WTC11 (cell line): ENCODE measurements around the gene BUB1. TPM values are rescaled to one million over a fixed set of nuclear protein-coding genes. Genes with fewer than 3 reads are reported as not detected.

Experiments
- ATAC-seq: fragments of 200-7000 bp; cut with Tn5 transposase; 2 replicates; pipeline ENCODE4 v1.10.0; 2021; ENCODE audit warnings: mild to moderate bottlenecking, moderate library complexity
- CTCF ChIA-PET: fragments of 300-600 bp; sonication (Branson Sonifier 250); formaldehyde crosslinking; loops from one replicate; lab custom pipeline; 2021; ENCODE audit warnings: antibody characterized with exemption; lab: Charles Lee
- POLR2A ChIA-PET: fragments of 350-600 bp; sonication (Branson Sonifier 250); formaldehyde crosslinking; loops from one replicate; lab custom pipeline; 2021; ENCODE audit warnings: antibody characterized with exemption; lab: Charles Lee
- DNase-seq: peaks from one replicate; pipeline ENCODE4 v3.0.0; 2021; ENCODE audit warnings: low spot score
- H3K27ac Mint-ChIP-seq: 2 replicates; pipeline ENCODE4 v1.8.0; 2021; ENCODE audit warnings: mixed read lengths
- H3K27me3 Mint-ChIP-seq: 2 replicates; pipeline ENCODE4 v1.8.0; 2021; ENCODE audit warnings: low read depth, mild to moderate bottlenecking, moderate library complexity, mixed read lengths
- H3K36me3 Mint-ChIP-seq: 2 replicates; pipeline ENCODE4 v1.8.0; 2021; ENCODE audit warnings: mixed read lengths
- H3K4me1 Mint-ChIP-seq: 2 replicates; pipeline ENCODE4 v1.8.0; 2022; ENCODE audit warnings: mixed read lengths
- H3K4me3 Mint-ChIP-seq: 2 replicates; pipeline ENCODE4 v1.8.0; 2021; ENCODE audit warnings: mild to moderate bottlenecking, moderate library complexity, mixed read lengths
- H3K9me3 Mint-ChIP-seq: 2 replicates; pipeline ENCODE4 v1.8.0; 2021; ENCODE audit warnings: mixed read lengths
- GRHL2 ChIP-seq: fragments of 250-450 bp; sonication (Bioruptor Pico); IDR thresholded peaks from 2 replicates; pipeline ENCODE4 v1.8.0; 2022; ENCODE audit warnings: mild to moderate bottlenecking, moderate library complexity; ENCODE audit not compliant: insufficient replicate concordance, severe bottlenecking
- JUN ChIP-seq: sonication (generic); formaldehyde crosslinking; IDR thresholded peaks from 2 replicates; pipeline ENCODE4 v1.8.0; 2023; ENCODE audit warnings: mild to moderate bottlenecking, missing genetic modification reagents
- NFATC4 ChIP-seq: fragments of 250-450 bp; sonication (Bioruptor Pico); IDR thresholded peaks from 2 replicates; pipeline ENCODE4 v1.9.0; 2021; ENCODE audit warnings: mild to moderate bottlenecking
- NR1H2 ChIP-seq: sonication (generic); formaldehyde crosslinking; IDR thresholded peaks from 2 replicates; pipeline ENCODE4 v1.9.0; 2021; ENCODE audit warnings: mild to moderate bottlenecking, moderate library complexity, missing genetic modification reagents
- NR2C2 ChIP-seq: sonication (generic); formaldehyde crosslinking; IDR thresholded peaks from 2 replicates; pipeline ENCODE4 v1.8.0; 2022; ENCODE audit warnings: mild to moderate bottlenecking, missing genetic modification reagents
- OVOL2 ChIP-seq: fragments of 250-450 bp; sonication (Bioruptor Pico); IDR thresholded peaks from 2 replicates; pipeline ENCODE4 v1.9.0; 2021; ENCODE audit warnings: mild to moderate bottlenecking, borderline replicate concordance
- SMAD4 ChIP-seq: sonication (generic); formaldehyde crosslinking; IDR thresholded peaks from 2 replicates; pipeline ENCODE4 v1.8.0; 2022; ENCODE audit warnings: mild to moderate bottlenecking, missing genetic modification reagents
- SP1 ChIP-seq: sonication (generic); formaldehyde crosslinking; conservative IDR thresholded peaks from 2 replicates; pipeline ENCODE4 v1.8.1; 2022; ENCODE audit warnings: missing genetic modification reagents
- ZNF121 ChIP-seq: sonication (generic); formaldehyde crosslinking; IDR thresholded peaks from 2 replicates; pipeline ENCODE4 v1.8.0; 2023; ENCODE audit warnings: missing genetic modification reagents
- ZNF416 ChIP-seq: fragments of 250-450 bp; sonication (Bioruptor Pico); IDR thresholded peaks from 2 replicates; pipeline ENCODE4 v1.9.0; 2021; ENCODE audit warnings: mild to moderate bottlenecking, inconsistent platforms
- total RNA-seq: library from RNA; stranded (reverse); gene quantifications from 3 replicates; pipeline ENCODE4 v1.2.3, GENCODE V29; 2021
- TF ChIP-seq, protein P1 (sequence below): sonication (generic); formaldehyde crosslinking; IDR thresholded peaks from 2 replicates; pipeline ENCODE4 v1.8.0; 2022; ENCODE audit warnings: mild to moderate bottlenecking, missing genetic modification reagents
- TF ChIP-seq, protein P2 (sequence below): sonication (generic); formaldehyde crosslinking; IDR thresholded peaks from 2 replicates; pipeline ENCODE4 v1.8.1; 2022; ENCODE audit warnings: missing genetic modification reagents, borderline replicate concordance
- TF ChIP-seq, protein P3 (sequence below): sonication (generic); formaldehyde crosslinking; IDR thresholded peaks from 2 replicates; pipeline ENCODE4 v1.8.0; 2022; ENCODE audit warnings: missing genetic modification reagents
- TF ChIP-seq, protein P4 (sequence below): sonication (generic); formaldehyde crosslinking; conservative IDR thresholded peaks from 2 replicates; pipeline ENCODE4 v1.8.1; 2022; ENCODE audit warnings: mild to moderate bottlenecking, missing genetic modification reagents
- TF ChIP-seq, protein P5 (sequence below): sonication (generic); formaldehyde crosslinking; IDR thresholded peaks from 2 replicates; pipeline ENCODE4 v1.8.1; 2022; ENCODE audit warnings: low read depth, mild to moderate bottlenecking, moderate library complexity, missing genetic modification reagents, borderline replicate concordance
- TF ChIP-seq, protein P6 (sequence below): sonication (generic); formaldehyde crosslinking; IDR thresholded peaks from 2 replicates; pipeline ENCODE4 v1.8.1; 2023; ENCODE audit warnings: mild to moderate bottlenecking, moderate library complexity, missing genetic modification reagents
- TF ChIP-seq, protein P7 (sequence below): sonication (generic); formaldehyde crosslinking; IDR thresholded peaks from 2 replicates; pipeline ENCODE4 v1.8.1; 2022; ENCODE audit warnings: mild to moderate bottlenecking, moderate library complexity, missing genetic modification reagents
- TF ChIP-seq, protein P8 (sequence below): sonication (generic); formaldehyde crosslinking; conservative IDR thresholded peaks from 2 replicates; pipeline ENCODE4 v1.8.1; 2023; ENCODE audit warnings: mild to moderate bottlenecking, low read depth, missing genetic modification reagents, moderate library complexity

The BUB1 gene
- total RNA-seq, 1 experiment from 2014 or later = 116 TPM

DNA sequence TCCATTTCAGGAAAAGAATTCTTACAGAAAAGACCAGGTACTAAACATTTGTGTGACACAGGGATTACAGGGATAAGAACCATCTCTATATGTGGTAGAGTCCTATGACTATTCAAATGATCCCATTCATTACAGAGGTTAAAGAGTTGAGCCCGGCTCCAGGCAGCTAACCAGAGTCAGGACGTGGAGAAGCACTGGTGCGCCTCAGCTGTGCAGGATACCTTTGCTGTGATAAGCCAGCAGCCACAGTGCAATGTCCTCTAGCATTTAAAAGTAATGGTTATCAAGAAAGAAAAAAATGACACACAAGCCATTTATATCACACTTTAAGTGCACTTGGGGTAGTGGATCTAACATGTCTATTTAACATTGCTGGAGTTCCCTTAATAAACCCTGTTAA is 17.3 kb downstream of the BUB1 start:
- ATAC-seq (no peak), DNase-seq (no peak)
- no peak for TF ChIP-seq NFATC4 (CRISPR knock-in tag)
- Mint-ChIP-seq H3K4me3 (no peak overlapping the region), H3K36me3 (peaks cover 83% of the 10 kb centered on the region), H3K4me1 (peaks cover 6% of the 10 kb centered on the region; the same call in 1 of the 2 replicates), H3K27me3 (no peaks in the 10 kb centered on the region), H3K27ac (no peak overlapping the region), H3K9me3 (no peaks in the 10 kb centered on the region)
- ChIA-PET CTCF (no interaction called here), POLR2A (no interaction called here)

DNA sequence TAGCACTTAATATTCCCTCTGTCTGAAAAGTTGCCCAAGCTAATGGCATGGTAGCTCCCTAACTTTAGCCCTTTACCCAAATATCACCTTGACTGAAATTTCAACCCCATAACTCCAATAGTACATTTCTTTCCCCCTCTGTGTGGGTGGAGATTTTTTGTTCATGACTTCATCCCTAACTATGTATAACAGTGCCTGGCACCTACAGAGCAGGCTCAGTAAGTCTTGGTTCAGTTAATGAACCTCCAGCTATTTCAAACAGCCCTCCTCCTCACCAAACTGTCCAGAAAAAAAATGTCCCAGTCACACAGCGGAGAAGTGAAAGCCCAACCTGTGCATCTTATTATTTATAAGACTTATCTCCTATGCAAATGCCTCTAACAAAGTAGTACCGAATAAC is 18.6 kb downstream of the BUB1 start:
- H3K27ac Mint-ChIP-seq = no peak overlapping the region
- ChIA-PET CTCF (no interaction called here), POLR2A (no interaction called here)
- no peak overlapping the region for H3K4me3 Mint-ChIP-seq
- H3K36me3 Mint-ChIP-seq = peaks cover 81% of the 10 kb centered on the region
- DNase-seq (no peak), ATAC-seq (no peak)
- peaks cover 3% of the 10 kb centered on the region; the same call in 1 of the 2 replicates for H3K4me1 Mint-ChIP-seq
- H3K27me3 Mint-ChIP-seq = no peaks in the 10 kb centered on the region
- TF ChIP-seq ZNF121 (CRISPR knock-in tag) (no peak), NR1H2 (CRISPR knock-in tag) (no peak), NR2C2 (no peak), OVOL2 (CRISPR knock-in tag) (no peak), SP1 (CRISPR knock-in tag) (no peak), ZNF416 (CRISPR knock-in tag) (no peak)
- TF ChIP-seq, protein P1, sequence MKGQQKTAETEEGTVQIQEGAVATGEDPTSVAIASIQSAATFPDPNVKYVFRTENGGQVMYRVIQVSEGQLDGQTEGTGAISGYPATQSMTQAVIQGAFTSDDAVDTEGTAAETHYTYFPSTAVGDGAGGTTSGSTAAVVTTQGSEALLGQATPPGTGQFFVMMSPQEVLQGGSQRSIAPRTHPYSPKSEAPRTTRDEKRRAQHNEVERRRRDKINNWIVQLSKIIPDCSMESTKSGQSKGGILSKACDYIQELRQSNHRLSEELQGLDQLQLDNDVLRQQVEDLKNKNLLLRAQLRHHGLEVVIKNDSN (CRISPR knock-in tag) = no peak
- TF ChIP-seq, protein P2, sequence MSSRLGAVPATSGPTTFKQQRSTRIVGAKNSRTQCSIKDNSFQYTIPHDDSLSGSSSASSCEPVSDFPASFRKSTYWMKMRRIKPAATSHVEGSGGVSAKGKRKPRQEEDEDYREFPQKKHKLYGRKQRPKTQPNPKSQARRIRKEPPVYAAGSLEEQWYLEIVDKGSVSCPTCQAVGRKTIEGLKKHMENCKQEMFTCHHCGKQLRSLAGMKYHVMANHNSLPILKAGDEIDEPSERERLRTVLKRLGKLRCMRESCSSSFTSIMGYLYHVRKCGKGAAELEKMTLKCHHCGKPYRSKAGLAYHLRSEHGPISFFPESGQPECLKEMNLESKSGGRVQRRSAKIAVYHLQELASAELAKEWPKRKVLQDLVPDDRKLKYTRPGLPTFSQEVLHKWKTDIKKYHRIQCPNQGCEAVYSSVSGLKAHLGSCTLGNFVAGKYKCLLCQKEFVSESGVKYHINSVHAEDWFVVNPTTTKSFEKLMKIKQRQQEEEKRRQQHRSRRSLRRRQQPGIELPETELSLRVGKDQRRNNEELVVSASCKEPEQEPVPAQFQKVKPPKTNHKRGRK (CRISPR knock-in tag) = no peak
- TF ChIP-seq, protein P3, sequence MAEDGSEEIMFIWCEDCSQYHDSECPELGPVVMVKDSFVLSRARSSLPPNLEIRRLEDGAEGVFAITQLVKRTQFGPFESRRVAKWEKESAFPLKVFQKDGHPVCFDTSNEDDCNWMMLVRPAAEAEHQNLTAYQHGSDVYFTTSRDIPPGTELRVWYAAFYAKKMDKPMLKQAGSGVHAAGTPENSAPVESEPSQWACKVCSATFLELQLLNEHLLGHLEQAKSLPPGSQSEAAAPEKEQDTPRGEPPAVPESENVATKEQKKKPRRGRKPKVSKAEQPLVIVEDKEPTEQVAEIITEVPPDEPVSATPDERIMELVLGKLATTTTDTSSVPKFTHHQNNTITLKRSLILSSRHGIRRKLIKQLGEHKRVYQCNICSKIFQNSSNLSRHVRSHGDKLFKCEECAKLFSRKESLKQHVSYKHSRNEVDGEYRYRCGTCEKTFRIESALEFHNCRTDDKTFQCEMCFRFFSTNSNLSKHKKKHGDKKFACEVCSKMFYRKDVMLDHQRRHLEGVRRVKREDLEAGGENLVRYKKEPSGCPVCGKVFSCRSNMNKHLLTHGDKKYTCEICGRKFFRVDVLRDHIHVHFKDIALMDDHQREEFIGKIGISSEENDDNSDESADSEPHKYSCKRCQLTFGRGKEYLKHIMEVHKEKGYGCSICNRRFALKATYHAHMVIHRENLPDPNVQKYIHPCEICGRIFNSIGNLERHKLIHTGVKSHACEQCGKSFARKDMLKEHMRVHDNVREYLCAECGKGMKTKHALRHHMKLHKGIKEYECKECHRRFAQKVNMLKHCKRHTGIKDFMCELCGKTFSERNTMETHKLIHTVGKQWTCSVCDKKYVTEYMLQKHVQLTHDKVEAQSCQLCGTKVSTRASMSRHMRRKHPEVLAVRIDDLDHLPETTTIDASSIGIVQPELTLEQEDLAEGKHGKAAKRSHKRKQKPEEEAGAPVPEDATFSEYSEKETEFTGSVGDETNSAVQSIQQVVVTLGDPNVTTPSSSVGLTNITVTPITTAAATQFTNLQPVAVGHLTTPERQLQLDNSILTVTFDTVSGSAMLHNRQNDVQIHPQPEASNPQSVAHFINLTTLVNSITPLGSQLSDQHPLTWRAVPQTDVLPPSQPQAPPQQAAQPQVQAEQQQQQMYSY (CRISPR knock-in tag) = no peak
- TF ChIP-seq, protein P4, sequence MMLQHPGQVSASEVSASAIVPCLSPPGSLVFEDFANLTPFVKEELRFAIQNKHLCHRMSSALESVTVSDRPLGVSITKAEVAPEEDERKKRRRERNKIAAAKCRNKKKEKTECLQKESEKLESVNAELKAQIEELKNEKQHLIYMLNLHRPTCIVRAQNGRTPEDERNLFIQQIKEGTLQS (CRISPR knock-in tag) = no peak
- no peaks in the 10 kb centered on the region for H3K9me3 Mint-ChIP-seq

DNA sequence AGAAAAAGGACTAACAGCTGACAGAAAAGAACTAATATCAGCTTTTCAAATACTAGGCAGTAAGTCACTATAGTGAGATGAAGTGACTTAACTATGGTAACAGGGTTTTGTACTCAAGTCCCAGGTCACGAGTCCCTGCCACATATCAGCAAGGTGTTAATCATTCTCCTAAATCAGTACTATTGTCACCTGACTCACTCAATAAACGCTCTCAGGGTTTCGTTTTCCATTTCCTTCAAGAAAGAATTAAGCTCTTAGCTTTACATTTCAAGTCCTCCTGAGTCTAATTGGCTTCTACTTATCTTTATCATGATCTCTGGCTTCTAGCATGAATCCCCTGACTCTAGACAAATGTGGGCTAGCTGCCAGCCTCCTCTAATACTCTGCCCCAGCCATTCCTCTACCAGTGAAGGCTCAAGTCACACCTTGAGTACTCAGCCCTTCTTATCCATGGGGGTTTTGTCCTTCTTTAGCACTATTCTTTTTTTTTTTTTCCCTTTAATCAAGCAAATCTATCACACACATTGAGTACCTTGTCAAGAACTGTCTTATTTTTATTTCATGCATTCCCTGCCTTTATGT is 20.0 kb downstream of the BUB1 start:
- CTCF ChIA-PET = no interaction called here
- H3K36me3 Mint-ChIP-seq = peaks cover 86% of the 10 kb centered on the region
- POLR2A ChIA-PET = no interaction called here
- H3K4me1 Mint-ChIP-seq = no peaks in the 10 kb centered on the region
- H3K4me3 Mint-ChIP-seq = no peak overlapping the region
- H3K9me3 Mint-ChIP-seq = no peaks in the 10 kb centered on the region
- H3K27ac Mint-ChIP-seq = no peak overlapping the region
- H3K27me3 Mint-ChIP-seq = no peaks in the 10 kb centered on the region
- ATAC-seq (no peak), DNase-seq (no peak)
- TF ChIP-seq JUN (CRISPR knock-in tag) (no peak), GRHL2 (CRISPR knock-in tag) (no peak), SMAD4 (CRISPR knock-in tag) (no peak)
- TF ChIP-seq, protein P5, sequence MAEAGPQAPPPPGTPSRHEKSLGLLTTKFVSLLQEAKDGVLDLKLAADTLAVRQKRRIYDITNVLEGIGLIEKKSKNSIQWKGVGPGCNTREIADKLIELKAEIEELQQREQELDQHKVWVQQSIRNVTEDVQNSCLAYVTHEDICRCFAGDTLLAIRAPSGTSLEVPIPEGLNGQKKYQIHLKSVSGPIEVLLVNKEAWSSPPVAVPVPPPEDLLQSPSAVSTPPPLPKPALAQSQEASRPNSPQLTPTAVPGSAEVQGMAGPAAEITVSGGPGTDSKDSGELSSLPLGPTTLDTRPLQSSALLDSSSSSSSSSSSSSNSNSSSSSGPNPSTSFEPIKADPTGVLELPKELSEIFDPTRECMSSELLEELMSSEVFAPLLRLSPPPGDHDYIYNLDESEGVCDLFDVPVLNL (CRISPR knock-in tag) = no peak
- TF ChIP-seq, protein P6, sequence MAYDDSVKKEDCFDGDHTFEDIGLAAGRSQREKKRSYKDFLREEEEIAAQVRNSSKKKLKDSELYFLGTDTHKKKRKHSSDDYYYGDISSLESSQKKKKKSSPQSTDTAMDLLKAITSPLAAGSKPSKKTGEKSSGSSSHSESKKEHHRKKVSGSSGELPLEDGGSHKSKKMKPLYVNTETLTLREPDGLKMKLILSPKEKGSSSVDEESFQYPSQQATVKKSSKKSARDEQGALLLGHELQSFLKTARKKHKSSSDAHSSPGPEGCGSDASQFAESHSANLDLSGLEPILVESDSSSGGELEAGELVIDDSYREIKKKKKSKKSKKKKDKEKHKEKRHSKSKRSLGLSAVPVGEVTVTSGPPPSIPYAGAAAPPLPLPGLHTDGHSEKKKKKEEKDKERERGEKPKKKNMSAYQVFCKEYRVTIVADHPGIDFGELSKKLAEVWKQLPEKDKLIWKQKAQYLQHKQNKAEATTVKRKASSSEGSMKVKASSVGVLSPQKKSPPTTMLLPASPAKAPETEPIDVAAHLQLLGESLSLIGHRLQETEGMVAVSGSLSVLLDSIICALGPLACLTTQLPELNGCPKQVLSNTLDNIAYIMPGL = no peak
- TF ChIP-seq, protein P7, sequence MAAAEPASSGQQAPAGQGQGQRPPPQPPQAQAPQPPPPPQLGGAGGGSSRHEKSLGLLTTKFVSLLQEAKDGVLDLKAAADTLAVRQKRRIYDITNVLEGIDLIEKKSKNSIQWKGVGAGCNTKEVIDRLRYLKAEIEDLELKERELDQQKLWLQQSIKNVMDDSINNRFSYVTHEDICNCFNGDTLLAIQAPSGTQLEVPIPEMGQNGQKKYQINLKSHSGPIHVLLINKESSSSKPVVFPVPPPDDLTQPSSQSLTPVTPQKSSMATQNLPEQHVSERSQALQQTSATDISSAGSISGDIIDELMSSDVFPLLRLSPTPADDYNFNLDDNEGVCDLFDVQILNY (CRISPR knock-in tag) = no peak
- TF ChIP-seq, protein P8, sequence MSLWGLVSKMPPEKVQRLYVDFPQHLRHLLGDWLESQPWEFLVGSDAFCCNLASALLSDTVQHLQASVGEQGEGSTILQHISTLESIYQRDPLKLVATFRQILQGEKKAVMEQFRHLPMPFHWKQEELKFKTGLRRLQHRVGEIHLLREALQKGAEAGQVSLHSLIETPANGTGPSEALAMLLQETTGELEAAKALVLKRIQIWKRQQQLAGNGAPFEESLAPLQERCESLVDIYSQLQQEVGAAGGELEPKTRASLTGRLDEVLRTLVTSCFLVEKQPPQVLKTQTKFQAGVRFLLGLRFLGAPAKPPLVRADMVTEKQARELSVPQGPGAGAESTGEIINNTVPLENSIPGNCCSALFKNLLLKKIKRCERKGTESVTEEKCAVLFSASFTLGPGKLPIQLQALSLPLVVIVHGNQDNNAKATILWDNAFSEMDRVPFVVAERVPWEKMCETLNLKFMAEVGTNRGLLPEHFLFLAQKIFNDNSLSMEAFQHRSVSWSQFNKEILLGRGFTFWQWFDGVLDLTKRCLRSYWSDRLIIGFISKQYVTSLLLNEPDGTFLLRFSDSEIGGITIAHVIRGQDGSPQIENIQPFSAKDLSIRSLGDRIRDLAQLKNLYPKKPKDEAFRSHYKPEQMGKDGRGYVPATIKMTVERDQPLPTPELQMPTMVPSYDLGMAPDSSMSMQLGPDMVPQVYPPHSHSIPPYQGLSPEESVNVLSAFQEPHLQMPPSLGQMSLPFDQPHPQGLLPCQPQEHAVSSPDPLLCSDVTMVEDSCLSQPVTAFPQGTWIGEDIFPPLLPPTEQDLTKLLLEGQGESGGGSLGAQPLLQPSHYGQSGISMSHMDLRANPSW (CRISPR knock-in tag) = no peak
